ENCODE results near the gene ATP9A. TPM values are rescaled to one million over a fixed set of nuclear protein-coding genes. Genes with fewer than 3 reads are reported as not detected.
"Not testable (repeated sequence)": the region's sequence is repeated elsewhere in the genome, so short reads cannot be mapped to it uniquely, and the experiment has no call there.

Gene ATP9A
- total and polyA plus RNA-seq, 2 donors, result 17.9 to 25.6 TPM

DNA sequence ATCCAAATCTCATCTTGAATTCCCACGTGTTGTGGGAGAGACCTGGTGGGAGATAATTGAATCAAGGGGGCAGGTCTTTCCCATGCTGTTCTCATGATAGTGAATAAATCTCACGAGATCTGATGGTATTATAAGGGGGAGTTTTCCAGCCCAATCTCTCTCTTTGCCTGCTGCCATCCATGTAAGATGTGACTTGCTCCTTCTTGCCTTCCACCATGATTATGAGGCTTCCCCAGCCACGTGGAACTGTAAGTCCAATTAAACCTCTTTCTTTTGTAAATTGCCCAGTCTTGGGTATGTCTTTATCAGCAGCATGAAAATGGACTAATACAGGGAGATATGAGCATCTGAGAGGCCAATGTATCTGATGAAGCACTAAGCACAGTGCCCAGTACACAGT lies 199.7 kb downstream of the ATP9A start:
- 82% methylated on average over 3 of the region's 3 CpGs for WGBS
- not testable (repeated sequence) for H3K4me1 ChIP-seq (ENCODE audit: insufficient read depth); H3K27ac ChIP-seq (ENCODE audit: low read depth); DNase-seq (ENCODE audit: extremely low spot score); H3K36me3 ChIP-seq (ENCODE audit: insufficient read depth); H3K4me3 ChIP-seq (ENCODE audit: low read depth, low read length)

DNA sequence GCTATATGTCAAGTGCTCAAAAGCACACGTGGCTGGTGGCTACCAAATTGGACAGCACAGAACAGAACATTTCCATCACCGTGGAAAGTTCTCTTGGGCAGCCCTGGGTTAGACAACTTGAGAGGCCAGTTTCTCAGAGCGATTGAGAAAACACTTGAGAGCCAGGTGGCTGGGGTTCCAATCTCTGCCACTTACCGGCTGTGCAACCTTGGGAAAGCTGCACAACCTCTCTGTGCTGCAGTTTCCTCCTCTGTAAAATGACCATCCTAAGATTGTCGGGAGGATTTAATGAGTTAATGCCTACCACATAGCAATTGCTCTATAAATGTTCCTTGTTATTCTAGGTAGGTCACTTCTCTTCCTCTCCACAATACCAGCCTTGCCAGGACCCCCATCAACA lies 200.6 kb downstream of the ATP9A start:
- no peaks in the 10 kb centered on the region for H3K4me1 ChIP-seq (ENCODE audit: insufficient read depth)
- no peak overlapping the region for H3K4me3 ChIP-seq (ENCODE audit: low read depth, low read length)
- no peak overlapping the region for H3K27ac ChIP-seq (ENCODE audit: low read depth)
- no peaks in the 10 kb centered on the region for H3K36me3 ChIP-seq (ENCODE audit: insufficient read depth)
- DNase-seq (ENCODE audit: extremely low spot score), result no peak
- 90% methylated on average over 5 of the region's 5 CpGs for WGBS

DNA sequence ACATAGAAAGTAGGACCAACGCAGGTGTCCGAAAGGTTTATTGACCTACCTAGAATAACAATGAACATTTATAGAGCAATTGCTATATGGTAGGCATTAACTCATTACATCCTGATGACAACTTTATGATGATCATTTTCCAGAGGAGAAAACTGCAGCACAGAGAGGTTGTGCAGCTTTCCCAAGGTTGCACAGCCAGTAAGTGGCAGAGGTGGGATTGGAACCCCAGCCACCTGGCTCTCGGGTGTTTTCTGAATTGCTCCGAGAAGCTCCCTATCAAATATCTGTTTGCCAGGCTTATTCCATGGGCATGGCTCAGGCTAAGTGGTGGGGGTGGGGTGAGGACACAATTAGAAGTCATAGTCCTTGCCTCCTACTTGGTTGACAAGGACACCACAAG lies 201.6 kb downstream of the ATP9A start:
- Histone ChIP-seq H3K4me3 (ENCODE audit: low read depth, low read length) (no peak overlapping the region), H3K27ac (ENCODE audit: low read depth) (no peak overlapping the region), H3K36me3 (ENCODE audit: insufficient read depth) (no peaks in the 10 kb centered on the region), H3K4me1 (ENCODE audit: insufficient read depth) (no peaks in the 10 kb centered on the region)
- no peak for DNase-seq (ENCODE audit: extremely low spot score)
- 94% methylated on average over 4 of the region's 4 CpGs for WGBS

GRCh38 chr20:51565298-51566144 lies 202.7 kb downstream of the ATP9A start:
- no peak for DNase-seq (ENCODE audit: extremely low spot score)
- Histone ChIP-seq H3K36me3 (ENCODE audit: insufficient read depth) (no peaks in the 10 kb centered on the region), H3K4me1 (ENCODE audit: insufficient read depth) (no peaks in the 10 kb centered on the region), H3K4me3 (ENCODE audit: low read depth, low read length) (no peak overlapping the region), H3K27ac (ENCODE audit: low read depth) (no peak overlapping the region)
- WGBS, result 28% methylated on average over 14 of the region's 14 CpGs

DNA sequence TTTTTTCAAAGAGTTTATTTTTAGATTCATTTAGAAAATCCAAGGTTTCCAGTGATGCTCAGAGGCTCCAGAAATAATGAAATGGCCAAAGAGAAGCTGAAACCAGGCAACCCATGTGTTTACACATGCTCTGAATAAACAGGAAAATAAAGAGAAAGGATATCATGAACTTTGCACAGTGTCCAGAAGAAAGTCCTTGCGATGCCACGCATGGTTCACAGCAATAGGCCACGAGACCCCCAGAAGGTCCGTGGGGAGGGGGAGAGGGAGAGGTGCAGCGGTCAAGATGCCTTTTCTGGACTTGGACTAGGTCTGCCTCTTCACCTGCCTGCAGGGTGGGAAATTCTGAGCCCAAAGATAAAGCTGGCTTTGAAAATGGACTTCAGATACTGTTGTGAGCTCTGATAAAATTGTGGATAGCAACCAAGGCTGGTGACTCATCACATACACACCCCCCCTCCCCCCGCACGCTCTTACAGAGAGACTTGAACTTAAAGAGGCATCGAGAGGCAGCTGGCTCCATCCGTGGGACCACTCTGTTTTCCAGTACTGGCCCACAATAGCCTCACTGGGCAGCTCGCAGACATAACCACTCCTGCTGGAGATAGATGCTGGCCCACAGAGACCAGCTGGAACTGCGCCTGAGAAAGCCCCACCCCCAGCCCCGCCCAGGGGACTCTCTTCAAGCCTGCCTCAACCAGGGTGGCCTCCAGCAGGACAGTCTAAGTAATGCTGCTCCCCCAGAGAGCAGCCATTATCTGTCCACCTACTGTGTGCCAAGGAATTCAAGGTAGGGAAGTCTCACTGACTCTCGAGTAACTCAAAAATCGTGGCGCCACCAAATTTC lies 204.5 kb downstream of the ATP9A start:
- H3K27ac ChIP-seq (ENCODE audit: low read depth), result peak overlapping the region; percentile 35
- H3K4me3 ChIP-seq (ENCODE audit: low read depth, low read length), result peak overlapping the region; percentile 43
- peak; percentile 40 for DNase-seq (ENCODE audit: extremely low spot score)
- no peaks in the 10 kb centered on the region for H3K4me1 ChIP-seq (ENCODE audit: insufficient read depth)
- 27% methylated on average over 15 of the region's 15 CpGs for WGBS
- no peaks in the 10 kb centered on the region for H3K36me3 ChIP-seq (ENCODE audit: insufficient read depth)

- WGBS, result under 1% methylated on average over 9 of the region's 9 CpGs
- no peaks in the 10 kb centered on the region for H3K4me1 ChIP-seq (ENCODE audit: insufficient read depth)
Observed at GRCh38 chr20:51563174-51563485, 205.1 kb downstream of the ATP9A start.

GRCh38 chr20:51562332-51563173 lies 205.6 kb downstream of the ATP9A start:
- WGBS, result under 1% methylated on average over 76 of the region's 76 CpGs
- peak; percentile 92 for DNase-seq (ENCODE audit: extremely low spot score)
- H3K36me3 ChIP-seq (ENCODE audit: insufficient read depth), result no peaks in the 10 kb centered on the region
- H3K27ac ChIP-seq (ENCODE audit: low read depth), result peak overlapping the region; percentile 96
- H3K4me3 ChIP-seq (ENCODE audit: low read depth, low read length), result peak overlapping the region; percentile 43
- no peaks in the 10 kb centered on the region for H3K4me1 ChIP-seq (ENCODE audit: insufficient read depth)

More at GRCh38 chr20:51563174-51563485, 205.1 kb downstream of the ATP9A start:
- no peaks in the 10 kb centered on the region for H3K36me3 ChIP-seq (ENCODE audit: insufficient read depth)
- peak overlapping the region; percentile 96 for H3K27ac ChIP-seq (ENCODE audit: low read depth)
- DNase-seq (ENCODE audit: extremely low spot score), result no peak
- peak overlapping the region; percentile 43 for H3K4me3 ChIP-seq (ENCODE audit: low read depth, low read length)

- no peaks in the 10 kb centered on the region for H3K36me3 ChIP-seq (ENCODE audit: insufficient read depth)
- DNase-seq (ENCODE audit: extremely low spot score), result no peak
- peak overlapping the region; percentile 43 for H3K4me3 ChIP-seq (ENCODE audit: low read depth, low read length)
- no peaks in the 10 kb centered on the region for H3K4me1 ChIP-seq (ENCODE audit: insufficient read depth)
- WGBS, result under 1% methylated on average over 10 of the region's 10 CpGs
- H3K27ac ChIP-seq (ENCODE audit: low read depth), result peak overlapping the region; percentile 96
Observed at GRCh38 chr20:51562027-51562331, 206.2 kb downstream of the ATP9A start.

DNA sequence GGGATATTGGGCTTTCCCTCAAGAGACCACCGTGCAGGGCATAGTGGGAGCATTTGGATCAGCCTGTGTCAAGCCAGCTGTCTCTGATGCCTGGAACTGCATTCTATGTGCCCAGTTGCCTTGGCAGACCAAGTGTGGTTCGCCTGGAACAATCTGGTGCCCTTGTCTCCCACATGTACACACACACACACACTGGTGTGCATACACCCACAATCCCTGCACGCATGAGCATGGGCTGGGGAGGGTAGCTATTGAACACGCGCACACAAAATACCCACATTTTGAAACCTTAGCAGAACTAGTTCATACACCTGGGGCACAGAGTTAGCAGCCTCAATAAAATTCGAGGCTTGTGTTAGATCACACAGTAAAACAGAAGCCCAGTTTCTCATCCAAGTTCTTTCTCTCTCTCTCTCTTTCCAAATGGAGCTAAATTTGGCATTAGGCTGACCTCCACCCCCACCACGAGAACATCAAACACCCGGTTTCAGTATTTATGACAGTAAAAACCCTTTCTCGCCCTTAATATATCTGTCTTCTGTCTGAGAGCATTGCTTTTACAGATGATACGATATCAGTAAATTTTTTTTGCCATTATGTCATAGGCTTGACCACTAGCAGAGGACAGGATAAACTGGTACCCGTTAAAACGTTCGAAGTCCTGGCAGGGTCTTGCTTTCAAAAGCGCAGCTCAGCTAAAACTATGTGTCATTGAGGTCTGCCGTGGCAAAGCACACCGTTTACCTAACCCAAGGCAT lies 207.5 kb downstream of the ATP9A start:
- Histone ChIP-seq H3K4me3 (ENCODE audit: low read depth, low read length) (no peak overlapping the region), H3K27ac (ENCODE audit: low read depth) (no peak overlapping the region), H3K36me3 (ENCODE audit: insufficient read depth) (no peaks in the 10 kb centered on the region), H3K4me1 (ENCODE audit: insufficient read depth) (no peaks in the 10 kb centered on the region)
- WGBS, result 12% methylated on average over 16 of the region's 16 CpGs
- no peak for DNase-seq (ENCODE audit: extremely low spot score)

DNA sequence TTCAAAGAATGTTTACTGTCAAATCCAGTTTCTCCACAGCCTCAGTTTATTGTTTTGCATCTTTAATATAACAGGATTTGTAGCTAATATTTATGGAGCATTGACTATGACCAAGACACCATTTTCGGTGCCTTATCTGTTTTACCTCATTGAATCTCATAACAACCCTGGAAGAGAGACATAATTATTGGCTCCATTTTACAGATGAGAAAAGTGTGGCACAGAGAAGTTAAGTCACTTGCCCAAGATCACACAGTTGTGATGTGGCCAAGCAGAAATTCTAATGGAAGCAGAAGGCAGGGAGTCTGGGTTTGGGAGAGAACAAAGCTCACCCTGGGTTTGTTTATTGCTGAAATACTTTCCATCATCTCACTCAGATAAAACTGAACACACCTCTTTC lies 208.1 kb downstream of the ATP9A start:
- WGBS, result 66% methylated on average over 1 of the region's 1 CpG
- Histone ChIP-seq H3K27ac (ENCODE audit: low read depth) (no peak overlapping the region), H3K4me1 (ENCODE audit: insufficient read depth) (no peaks in the 10 kb centered on the region), H3K4me3 (ENCODE audit: low read depth, low read length) (no peak overlapping the region), H3K36me3 (ENCODE audit: insufficient read depth) (no peaks in the 10 kb centered on the region)
- no peak for DNase-seq (ENCODE audit: extremely low spot score)

- WGBS, result 76% methylated on average over 11 of the region's 11 CpGs
- Histone ChIP-seq H3K4me3 (ENCODE audit: low read depth, low read length) (no peak overlapping the region), H3K36me3 (ENCODE audit: insufficient read depth) (no peaks in the 10 kb centered on the region), H3K27ac (ENCODE audit: low read depth) (no peak overlapping the region), H3K4me1 (ENCODE audit: insufficient read depth) (no peaks in the 10 kb centered on the region)
- no peak for DNase-seq (ENCODE audit: extremely low spot score)
Observed at GRCh38 chr20:51554538-51555165, 213.5 kb downstream of the ATP9A start.

DNA sequence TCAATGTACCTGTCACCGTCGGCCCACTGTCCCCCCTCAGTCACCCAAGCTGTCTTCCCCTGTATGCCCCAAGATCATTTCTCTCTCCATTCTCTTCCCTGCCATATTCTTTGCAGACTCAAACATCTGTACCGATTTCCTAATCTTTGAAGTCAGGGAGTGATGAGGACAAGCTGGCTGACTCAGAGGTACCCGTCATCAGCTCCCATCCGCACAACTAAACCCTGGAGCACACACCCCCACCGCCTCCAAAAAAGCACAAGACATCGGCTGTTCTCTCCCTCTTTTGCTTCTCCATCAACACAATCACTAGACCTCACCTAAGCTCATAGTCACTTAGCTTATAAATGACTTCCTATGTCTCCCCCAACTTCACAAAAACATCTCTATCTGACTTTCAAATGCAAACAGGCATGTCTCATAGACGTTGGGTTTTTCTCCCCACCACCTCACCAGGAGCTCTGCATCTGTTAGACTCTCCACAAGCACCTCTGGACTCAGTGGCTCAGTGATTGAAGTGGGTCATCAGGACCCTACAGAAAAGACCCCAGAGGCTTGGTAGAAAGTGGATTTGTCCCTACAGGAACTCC lies 214.2 kb downstream of the ATP9A start:
- Histone ChIP-seq H3K27ac (ENCODE audit: low read depth) (no peak overlapping the region), H3K4me1 (ENCODE audit: insufficient read depth) (no peaks in the 10 kb centered on the region), H3K36me3 (ENCODE audit: insufficient read depth) (no peaks in the 10 kb centered on the region), H3K4me3 (ENCODE audit: low read depth, low read length) (no peak overlapping the region)
- WGBS, result 66% methylated on average over 8 of the region's 8 CpGs
- no peak for DNase-seq (ENCODE audit: extremely low spot score)

Measured in urinary bladder (tissue), 4 donors.